Hematopoietic multipotent progenitor cell treated with erythropoietin and hydrocortisone succinate and interleukin-3 and kit ligand, for 4 days (in vitro differentiated cells): ENCODE data around the gene ZFHX3.

ENCODE experiments used
- DNase-seq: peaks from one replicate; pipeline ENCODE4 v3.0.0-alpha.2; 2015

ZFHX3 gene

GRCh38 chr16:73054498-73054812, 6.5 kb upstream of the ZFHX3 start:
- no peak for DNase-seq

- no peak for DNase-seq
These were observed 6.2 kb upstream of the ZFHX3 start for GRCh38 chr16:73054125-73054484.

- no peak for DNase-seq
These were observed 5.6 kb upstream of the ZFHX3 start for GRCh38 chr16:73053364-73054124.

- DNase-seq, result no peak
These were observed 5.1 kb upstream of the ZFHX3 start for GRCh38 chr16:73053038-73053363.

- DNase-seq, result no peak
These were observed 4.6 kb upstream of the ZFHX3 start for GRCh38 chr16:73052576-73052975.

- no peak for DNase-seq
These were observed 4.0 kb upstream of the ZFHX3 start for GRCh38 chr16:73051961-73052360.

- DNase-seq, result no peak
These were observed 3.3 kb upstream of the ZFHX3 start for GRCh38 chr16:73051226-73051625.

GRCh38 chr16:73050201-73051099, 2.5 kb upstream of the ZFHX3 start:
- DNase-seq, result no peak

- no peak for DNase-seq
These were observed 1.6 kb upstream of the ZFHX3 start for GRCh38 chr16:73049511-73049910.

- DNase-seq, result no peak
These were observed 1.2 kb upstream of the ZFHX3 start for GRCh38 chr16:73049091-73049490.

GRCh38 chr16:73048292-73049080, 558 bp upstream of the ZFHX3 start:
- DNase-seq, result no peak

- DNase-seq, result no peak
These were observed 750 bp downstream of the ZFHX3 start for GRCh38 chr16:73047221-73047535.

- no peak for DNase-seq
These were observed 1.1 kb downstream of the ZFHX3 start for GRCh38 chr16:73046849-73047214.

GRCh38 chr16:73046202-73046848, 1.6 kb downstream of the ZFHX3 start:
- DNase-seq, result no peak

GRCh38 chr16:73043828-73044467, 4.0 kb downstream of the ZFHX3 start:
- DNase-seq, result no peak

- DNase-seq, result no peak
These were observed 5.1 kb downstream of the ZFHX3 start for GRCh38 chr16:73042807-73043206.

GRCh38 chr16:73041676-73042075, 6.3 kb downstream of the ZFHX3 start:
- no peak for DNase-seq

GRCh38 chr16:73040735-73041402, 7.1 kb downstream of the ZFHX3 start:
- no peak for DNase-seq

- no peak for DNase-seq
These were observed 7.8 kb downstream of the ZFHX3 start for GRCh38 chr16:73040136-73040535.

- DNase-seq, result peak; percentile 88
These were observed 9.9 kb downstream of the ZFHX3 start for GRCh38 chr16:73037845-73038570.

GRCh38 chr16:73037331-73037745, 10.6 kb downstream of the ZFHX3 start:
- peak; percentile 66 for DNase-seq
